Measurements from ENCODE around the gene MAMDC4.

The MAMDC4 gene

GRCh38 chr9:136849960-136850865 lies 1.9 kb upstream of the MAMDC4 start:
- DNase-seq: no peak

GRCh38 chr9:136850866-136851775 lies 1.0 kb upstream of the MAMDC4 start:
- no peak for DNase-seq

- no peak for DNase-seq
These were observed 784 bp downstream of the MAMDC4 start for GRCh38 chr9:136852664-136853595.

- DNase-seq: no peak
These were observed 1.5 kb downstream of the MAMDC4 start for GRCh38 chr9:136853596-136854112.

- DNase-seq: no peak
These were observed 2.1 kb downstream of the MAMDC4 start for GRCh38 chr9:136854113-136854841.

- no peak for DNase-seq
These were observed 2.8 kb downstream of the MAMDC4 start for GRCh38 chr9:136854842-136855460.

GRCh38 chr9:136855461-136856078 lies 3.4 kb downstream of the MAMDC4 start:
- no peak for DNase-seq

GRCh38 chr9:136856079-136856476 lies 3.9 kb downstream of the MAMDC4 start:
- no peak for DNase-seq

GRCh38 chr9:136856541-136857141 lies 4.5 kb downstream of the MAMDC4 start:
- DNase-seq: no peak

GRCh38 chr9:136857166-136857565 lies 5.0 kb downstream of the MAMDC4 start:
- no peak for DNase-seq

- no peak for DNase-seq
These were observed 5.7 kb downstream of the MAMDC4 start for GRCh38 chr9:136857581-136858412.

- no peak for DNase-seq
These were observed 6.3 kb downstream of the MAMDC4 start for GRCh38 chr9:136858452-136858843.

GRCh38 chr9:136858844-136859757 lies 7.0 kb downstream of the MAMDC4 start:
- DNase-seq: no peak

- DNase-seq: no peak
These were observed 8.4 kb downstream of the MAMDC4 start for GRCh38 chr9:136860529-136860928.

- DNase-seq: no peak
These were observed 9.1 kb downstream of the MAMDC4 start for GRCh38 chr9:136860933-136861873.

- no peak for DNase-seq
These were observed 9.8 kb downstream of the MAMDC4 start for GRCh38 chr9:136861874-136862457.

Data from activated CD8-positive, alpha-beta memory T cell treated with anti-CD3 and anti-CD28 coated beads for 24 hours (primary cell).